NOMO-1 (cell line): ENCODE data around the gene C20orf144.
"Not testable (repeated sequence)": the region's sequence is repeated elsewhere in the genome, so short reads cannot be mapped to it uniquely, and the experiment has no call there.

Experiments used
- DNase-seq, 2 experiments: peaks; one replicate each; lab custom pipeline; 2025; ENCODE audit not compliant: unreplicated experiment in 2 of 2; lab: John Stamatoyannopoulos, UW

C20orf144 gene

GRCh38 chr20:33693741-33694638, 31.9 kb downstream of the C20orf144 start:
- DNase-seq: no peak

GRCh38 chr20:33694639-33695012, 32.5 kb downstream of the C20orf144 start:
- no peak for DNase-seq

GRCh38 chr20:33696448-33696847, 34.3 kb downstream of the C20orf144 start:
- no peak for DNase-seq

- peak; percentile 55 to 66 for DNase-seq
Measured at GRCh38 chr20:33697129-33697528, 35.0 kb downstream of the C20orf144 start.

- not testable (repeated sequence) for DNase-seq
Measured at GRCh38 chr20:33698966-33699365, 36.8 kb downstream of the C20orf144 start.

- not testable (repeated sequence) for DNase-seq
Measured at GRCh38 chr20:33700696-33701441, 38.7 kb downstream of the C20orf144 start.

- peak in 1 of 2 experiments; percentile 4 for DNase-seq
Measured at GRCh38 chr20:33701629-33702450, 39.7 kb downstream of the C20orf144 start.

GRCh38 chr20:33702861-33703260, 40.7 kb downstream of the C20orf144 start:
- no peak for DNase-seq

- DNase-seq: no peak
Measured at GRCh38 chr20:33703498-33704137, 41.5 kb downstream of the C20orf144 start.

GRCh38 chr20:33704197-33704924, 42.2 kb downstream of the C20orf144 start:
- DNase-seq: no peak

- DNase-seq: no peak
Measured at GRCh38 chr20:33707668-33708067, 45.5 kb downstream of the C20orf144 start.

- DNase-seq: no peak
Measured at GRCh38 chr20:33709398-33709797, 47.3 kb downstream of the C20orf144 start.

- DNase-seq: no peak
Measured at GRCh38 chr20:33709905-33710541, 47.9 kb downstream of the C20orf144 start.

- DNase-seq: no peak
Measured at GRCh38 chr20:33710681-33711445, 48.7 kb downstream of the C20orf144 start.

GRCh38 chr20:33711446-33711738, 49.3 kb downstream of the C20orf144 start:
- no peak for DNase-seq
